Stimulated activated naive B cell treated with anti-CD40 and anti-IgM and Interleukin-4, amounts not matched to agents 10 μg/mL and 1 μg/mL and 100 μg/mL, for 72 hours (primary cell): ENCODE data around the gene HTR4.
A peak's percentile ranks its signal among the peaks of the same experiment; 100 is the strongest.
"Not testable (repeated sequence)": the region's sequence is repeated elsewhere in the genome, so short reads cannot be mapped to it uniquely, and the experiment has no call there.

Experiments used
- ATAC-seq, 2 donors: fragments of 150-1000 bp; cut with Tn5 transposase; replicated peaks; 2 replicates each; pipeline ENCODE4 v1.10.0; 2021; ENCODE audit warnings: moderate library complexity in 1 of 2
- DNase-seq: peaks from one replicate; pipeline ENCODE4 v3.0.0; 2021
- H3K27ac Mint-ChIP-seq: one replicate; pipeline ENCODE4 v1.8.0; 2022; ENCODE audit warnings: mild to moderate bottlenecking, mixed read lengths
- H3K27me3 Mint-ChIP-seq, 2 donors: one replicate each; pipeline ENCODE4 v1.8.0; 2022; ENCODE audit warnings: mixed read lengths in 2 of 2
- H3K36me3 Mint-ChIP-seq, 2 donors: one replicate each; pipeline ENCODE4 v1.8.0; 2022; ENCODE audit warnings: mixed read lengths in 2 of 2, mild to moderate bottlenecking in 1 of 2
- H3K4me1 Mint-ChIP-seq, 2 donors: one replicate each; pipeline ENCODE4 v1.8.0; 2022; ENCODE audit warnings: mixed read lengths in 2 of 2, mild to moderate bottlenecking in 1 of 2
- H3K4me3 Mint-ChIP-seq, 2 donors: one replicate each; pipeline ENCODE4 v1.8.0; 2022; ENCODE audit warnings: mild to moderate bottlenecking in 2 of 2, mixed read lengths in 2 of 2, moderate library complexity in 1 of 2
- H3K9me3 Mint-ChIP-seq, 2 donors: one replicate each; pipeline ENCODE4 v1.8.0; 2022; ENCODE audit warnings: mixed read lengths in 2 of 2, mild to moderate bottlenecking in 1 of 2

The HTR4 gene

DNA sequence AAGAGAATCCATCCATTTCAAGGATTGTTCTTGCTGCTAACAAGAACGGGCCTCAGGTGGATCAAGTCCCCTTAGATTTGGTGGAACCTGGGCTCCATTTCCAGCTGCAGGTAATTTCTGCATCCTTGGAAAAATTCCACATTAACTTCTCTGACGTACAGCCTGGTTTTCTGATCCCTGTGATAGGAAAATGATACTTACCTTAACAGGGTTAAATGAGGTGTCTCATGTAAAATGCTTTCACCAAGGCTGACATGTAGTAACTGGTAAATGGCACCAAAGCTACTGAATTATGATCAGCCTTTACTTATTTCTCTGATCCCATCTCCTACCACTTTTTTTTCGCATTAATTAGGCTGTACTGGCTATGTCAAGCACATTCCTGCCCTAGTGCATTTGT is 176.9 kb downstream of the HTR4 start:
- Mint-ChIP-seq H3K36me3 (no peaks in the 10 kb centered on the region), H3K9me3 (no peaks in the 10 kb centered on the region), H3K27ac (no peak overlapping the region), H3K4me1 (peaks cover 2 to 7% of the 10 kb centered on the region in 2 donors), H3K27me3 (peaks cover 26 to 27% of the 10 kb centered on the region in 2 donors), H3K4me3 (no peak overlapping the region)
- ATAC-seq (no peak), DNase-seq (no peak)

GRCh38 chr5:148476302-148476701 is 178.0 kb downstream of the HTR4 start:
- Mint-ChIP-seq H3K9me3 (no peaks in the 10 kb centered on the region), H3K27me3 (peaks cover 17 to 24% of the 10 kb centered on the region in 2 donors), H3K4me3 (no peak overlapping the region), H3K27ac (no peak overlapping the region), H3K36me3 (no peaks in the 10 kb centered on the region), H3K4me1 (no peaks in the 10 kb centered on the region)
- DNase-seq, result no peak
- ATAC-seq, result no peak

DNA sequence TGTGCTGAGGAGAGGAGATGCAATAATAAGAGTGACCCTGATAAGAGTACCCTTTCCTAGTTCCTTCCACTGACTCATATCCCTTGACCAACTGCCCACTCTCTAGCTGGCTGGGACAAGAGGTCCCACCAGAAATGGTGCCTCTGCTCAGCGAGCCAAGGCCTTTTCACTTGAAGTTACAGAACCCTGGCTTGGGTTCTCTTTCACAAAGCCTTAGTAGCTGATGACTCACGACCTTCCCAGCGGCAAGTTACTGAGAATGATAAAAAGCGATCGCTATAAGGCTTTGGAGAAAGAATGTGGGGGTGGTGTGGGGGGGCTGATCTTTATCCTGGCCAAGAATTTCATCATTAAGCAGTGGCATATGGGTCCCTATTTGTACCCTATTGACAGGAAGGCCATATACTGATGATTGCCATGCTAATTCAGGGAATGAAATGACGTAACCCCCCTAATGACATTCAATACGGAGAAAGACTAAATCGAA is 180.3 kb downstream of the HTR4 start:
- no peak overlapping the region for H3K4me3 Mint-ChIP-seq
- no peak for DNase-seq
- H3K9me3 Mint-ChIP-seq, result no peaks in the 10 kb centered on the region
- ATAC-seq, result no peak
- peaks cover 17 to 24% of the 10 kb centered on the region in 2 donors for H3K27me3 Mint-ChIP-seq
- H3K36me3 Mint-ChIP-seq, result no peaks in the 10 kb centered on the region
- no peak overlapping the region for H3K27ac Mint-ChIP-seq
- no peaks in the 10 kb centered on the region for H3K4me1 Mint-ChIP-seq

GRCh38 chr5:148471379-148471778 is 182.9 kb downstream of the HTR4 start:
- no peak overlapping the region for H3K4me3 Mint-ChIP-seq
- no peak for ATAC-seq
- H3K36me3 Mint-ChIP-seq, result no peaks in the 10 kb centered on the region
- H3K4me1 Mint-ChIP-seq, result no peaks in the 10 kb centered on the region
- H3K27me3 Mint-ChIP-seq, result peaks cover 4 to 10% of the 10 kb centered on the region in 2 donors
- no peak for DNase-seq
- H3K27ac Mint-ChIP-seq, result no peak overlapping the region
- no peaks in the 10 kb centered on the region for H3K9me3 Mint-ChIP-seq

DNA sequence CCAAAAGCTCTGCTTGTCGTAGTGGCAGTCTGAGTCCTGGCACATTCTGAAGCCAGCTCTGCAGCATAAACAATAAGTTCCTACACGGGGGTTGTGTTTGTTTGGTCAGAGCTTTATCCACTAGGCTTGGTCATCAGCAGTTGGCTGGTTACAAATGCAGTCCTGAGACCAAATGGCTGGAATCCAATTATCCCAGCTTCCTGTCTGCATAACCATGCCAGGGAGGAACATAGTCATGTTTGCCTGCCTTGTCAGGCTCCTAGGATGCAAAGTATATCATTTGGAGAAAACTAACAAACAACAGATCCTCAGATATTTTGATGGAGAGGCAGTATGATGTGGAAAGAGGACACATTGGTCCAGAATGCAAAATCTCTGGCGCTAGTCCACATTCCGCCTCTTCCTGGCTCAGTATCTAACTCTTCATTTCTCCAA is 184.8 kb downstream of the HTR4 start:
- no peak overlapping the region for H3K4me3 Mint-ChIP-seq
- H3K36me3 Mint-ChIP-seq, result no peaks in the 10 kb centered on the region
- DNase-seq (no peak), ATAC-seq (no peak)
- H3K9me3 Mint-ChIP-seq, result no peaks in the 10 kb centered on the region
- H3K4me1 Mint-ChIP-seq, result no peaks in the 10 kb centered on the region
- H3K27ac Mint-ChIP-seq, result no peak overlapping the region
- H3K27me3 Mint-ChIP-seq, result peaks cover 0 to 4% of the 10 kb centered on the region in 2 donors

- not testable (repeated sequence) for DNase-seq, H3K27me3 Mint-ChIP-seq, ATAC-seq, H3K4me3 Mint-ChIP-seq, H3K9me3 Mint-ChIP-seq, H3K36me3 Mint-ChIP-seq, H3K27ac Mint-ChIP-seq, H3K4me1 Mint-ChIP-seq
Observed at GRCh38 chr5:148468746-148469145, 185.6 kb downstream of the HTR4 start.

DNA sequence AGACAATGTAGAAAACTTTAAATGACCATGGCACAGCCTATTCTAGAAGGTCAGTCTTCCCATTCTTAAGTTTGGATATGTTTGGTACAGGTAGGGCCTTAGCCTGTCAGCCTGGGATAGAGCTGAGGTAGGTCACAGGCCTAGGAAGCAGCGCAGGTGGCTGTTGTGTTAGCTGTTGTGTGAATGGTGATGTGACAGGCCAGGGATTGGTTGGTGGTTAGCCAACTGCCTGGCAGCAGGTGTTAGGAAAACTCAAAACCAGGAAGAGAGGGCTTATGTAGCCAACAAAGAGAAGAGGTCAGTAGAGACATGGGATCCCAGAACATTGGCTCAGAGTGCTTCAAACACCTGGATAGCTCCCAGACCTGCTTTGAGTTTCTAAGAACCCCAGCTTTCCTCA is 186.4 kb downstream of the HTR4 start:
- H3K4me3 Mint-ChIP-seq, result no peak overlapping the region
- H3K9me3 Mint-ChIP-seq, result no peaks in the 10 kb centered on the region
- H3K4me1 Mint-ChIP-seq, result no peaks in the 10 kb centered on the region
- no peak for DNase-seq
- H3K27ac Mint-ChIP-seq, result no peak overlapping the region
- peaks cover 0 to 4% of the 10 kb centered on the region in 2 donors for H3K27me3 Mint-ChIP-seq
- no peak for ATAC-seq
- no peaks in the 10 kb centered on the region for H3K36me3 Mint-ChIP-seq

GRCh38 chr5:148466236-148466580 is 188.1 kb downstream of the HTR4 start:
- no peaks in the 10 kb centered on the region for H3K9me3 Mint-ChIP-seq

GRCh38 chr5:148465381-148466235 is 188.7 kb downstream of the HTR4 start:
- Mint-ChIP-seq H3K4me1 (no peaks in the 10 kb centered on the region), H3K27ac (no peak overlapping the region), H3K4me3 (no peak overlapping the region), H3K36me3 (no peaks in the 10 kb centered on the region), H3K27me3 (peaks cover 0 to 6% of the 10 kb centered on the region in 2 donors), H3K9me3 (no peaks in the 10 kb centered on the region)
- ATAC-seq, result no peak
- no peak for DNase-seq

More at GRCh38 chr5:148466236-148466580, 188.1 kb downstream of the HTR4 start:
- Mint-ChIP-seq H3K27ac (no peak overlapping the region), H3K27me3 (peaks cover 0 to 6% of the 10 kb centered on the region in 2 donors), H3K36me3 (no peaks in the 10 kb centered on the region), H3K4me3 (no peak overlapping the region), H3K4me1 (no peaks in the 10 kb centered on the region)
- ATAC-seq (no peak), DNase-seq (no peak)

GRCh38 chr5:148459669-148460068 is 194.7 kb downstream of the HTR4 start:
- H3K27ac Mint-ChIP-seq, result no peak overlapping the region
- H3K4me3 Mint-ChIP-seq, result no peak overlapping the region
- no peaks in the 10 kb centered on the region for H3K36me3 Mint-ChIP-seq
- no peaks in the 10 kb centered on the region for H3K9me3 Mint-ChIP-seq
- ATAC-seq (no peak), DNase-seq (no peak)
- H3K4me1 Mint-ChIP-seq, result peaks cover 5 to 8% of the 10 kb centered on the region in 2 donors
- H3K27me3 Mint-ChIP-seq, result peaks cover 24 to 29% of the 10 kb centered on the region in 2 donors

DNA sequence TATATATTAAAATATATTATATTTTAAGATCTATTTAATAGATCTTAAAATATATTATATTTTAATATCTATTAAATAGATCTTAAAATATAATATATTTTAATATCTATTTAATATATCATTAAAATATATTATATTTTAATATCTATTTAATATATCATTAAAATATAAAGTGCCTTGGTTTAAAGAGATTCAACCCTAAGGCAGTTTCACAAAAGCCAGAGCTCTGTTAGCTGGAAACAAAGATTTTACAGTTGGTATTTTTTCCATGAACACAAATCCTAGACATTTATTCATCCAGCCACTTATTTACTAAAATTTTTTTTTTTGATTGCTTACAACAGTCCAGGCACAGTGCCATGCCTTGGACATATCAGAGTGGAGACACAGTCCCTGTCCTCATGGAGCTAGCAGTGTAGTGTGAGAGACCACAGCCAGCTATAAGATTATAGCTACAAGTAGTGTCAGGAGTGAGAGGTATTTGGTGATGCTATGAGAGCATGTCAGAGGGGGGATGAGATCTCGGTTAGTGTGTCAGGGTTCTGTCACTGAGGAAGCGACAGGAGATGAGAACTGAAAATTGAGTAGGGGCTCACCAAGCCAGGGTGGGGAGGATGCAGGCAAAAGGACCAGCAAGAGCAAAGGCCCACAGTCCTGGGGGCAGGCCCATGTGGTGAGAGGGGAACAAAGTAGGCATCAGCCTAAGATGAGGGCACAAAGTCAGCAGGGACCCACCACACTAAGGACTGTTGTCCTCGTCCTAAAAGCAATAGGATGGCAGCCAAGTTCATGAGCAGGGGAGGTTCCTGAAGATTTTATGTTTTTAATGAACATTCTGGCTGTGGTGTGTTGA is 196.1 kb downstream of the HTR4 start:
- peaks cover 5 to 8% of the 10 kb centered on the region in 2 donors for H3K4me1 Mint-ChIP-seq
- no peak overlapping the region for H3K4me3 Mint-ChIP-seq
- DNase-seq (no peak), ATAC-seq (peak in 1 of 2 donors; percentile 10)
- no peak overlapping the region for H3K27ac Mint-ChIP-seq
- no peaks in the 10 kb centered on the region for H3K36me3 Mint-ChIP-seq
- peaks cover 24 to 33% of the 10 kb centered on the region in 2 donors for H3K27me3 Mint-ChIP-seq
- H3K9me3 Mint-ChIP-seq, result no peaks in the 10 kb centered on the region

DNA sequence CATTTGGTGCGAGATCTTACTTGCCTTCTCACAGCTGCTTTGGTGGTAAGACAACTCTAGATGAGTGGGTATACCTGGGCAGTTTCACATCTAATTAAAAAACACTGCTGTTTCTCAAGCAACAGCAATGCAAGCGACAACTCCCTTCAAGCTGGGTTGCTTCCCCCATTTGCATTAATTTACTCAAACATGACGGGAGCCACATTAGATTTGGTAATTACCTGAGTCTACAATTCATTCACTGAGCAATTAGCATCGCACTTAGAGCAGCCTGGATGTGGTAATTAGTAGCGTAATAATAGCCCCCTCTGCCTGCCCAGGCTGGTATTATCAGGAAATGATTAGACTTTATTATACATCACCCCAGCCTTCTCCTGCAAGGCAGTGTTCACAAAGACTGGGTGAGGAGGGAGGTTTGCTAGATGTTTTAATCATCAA is 197.1 kb downstream of the HTR4 start:
- Mint-ChIP-seq H3K27me3 (peaks cover 24 to 29% of the 10 kb centered on the region in 2 donors), H3K4me3 (no peak overlapping the region), H3K9me3 (no peaks in the 10 kb centered on the region), H3K27ac (no peak overlapping the region), H3K36me3 (no peaks in the 10 kb centered on the region), H3K4me1 (peaks cover 5 to 8% of the 10 kb centered on the region in 2 donors)
- DNase-seq, result no peak
- ATAC-seq, result peak; percentile 69 to 86

DNA sequence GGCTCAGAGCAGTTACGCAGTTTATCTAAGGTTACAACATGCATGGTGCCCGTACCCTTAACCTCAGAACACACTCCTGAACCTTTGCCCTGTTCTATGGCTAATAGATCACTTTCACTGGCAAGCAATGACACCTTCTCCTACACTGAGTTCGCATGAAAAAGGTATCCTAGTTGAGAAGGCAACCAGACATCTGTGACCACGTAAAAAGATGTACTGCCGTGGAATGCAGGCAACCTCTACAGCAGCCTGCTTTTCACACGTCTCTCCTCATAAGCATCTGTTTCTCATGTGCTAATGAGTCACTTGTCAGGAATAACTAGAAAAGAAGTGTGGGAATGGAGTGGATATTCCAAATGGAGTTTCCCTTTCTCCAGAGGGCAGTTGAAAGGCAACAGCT is 199.1 kb downstream of the HTR4 start:
- Mint-ChIP-seq H3K4me3 (no peak overlapping the region), H3K36me3 (no peaks in the 10 kb centered on the region), H3K27ac (no peak overlapping the region), H3K27me3 (peaks cover 21 to 24% of the 10 kb centered on the region in 2 donors), H3K9me3 (no peaks in the 10 kb centered on the region), H3K4me1 (peaks cover 5 to 8% of the 10 kb centered on the region in 2 donors)
- no peak for DNase-seq
- ATAC-seq, result no peak

GRCh38 chr5:148454576-148454975 is 199.8 kb downstream of the HTR4 start:
- no peak overlapping the region for H3K4me3 Mint-ChIP-seq
- DNase-seq, result no peak

More at GRCh38 chr5:148454576-148454975, 199.8 kb downstream of the HTR4 start:
- no peaks in the 10 kb centered on the region for H3K9me3 Mint-ChIP-seq
- peaks cover 15 to 20% of the 10 kb centered on the region in 2 donors for H3K27me3 Mint-ChIP-seq
- H3K27ac Mint-ChIP-seq, result no peak overlapping the region
- no peak for ATAC-seq
- H3K36me3 Mint-ChIP-seq, result no peaks in the 10 kb centered on the region
- peaks cover 3% of the 10 kb centered on the region in 2 donors for H3K4me1 Mint-ChIP-seq
